Peyer's patch (tissue), 4 donors: ENCODE data around the gene KCNQ1OT1.

Experiments used
- CTCF ChIP-seq, 6 experiments: fragments of 450-650 bp in 4 of 6; fragments of 200-600 bp in 2 of 6; sonication (generic) in 1 of 6; IDR thresholded peaks; one replicate each; pipeline ENCODE4 v1.5.1; 2017 to 2019; ENCODE audit warnings: antibody characterized with exemption in 6 of 6, mild to moderate bottlenecking in 3 of 6, moderate library complexity in 1 of 6
- POLR2A ChIP-seq, 2 donors: fragments of 450-650 bp; IDR thresholded peaks; one replicate each; pipeline ENCODE4 v1.5.1; 2017; ENCODE audit warnings: antibody characterized with exemption in 2 of 2, mild to moderate bottlenecking in 2 of 2, moderate library complexity in 2 of 2

GRCh38 chr11:2691991-2692875 lies 7.6 kb downstream of the KCNQ1OT1 start:
- TF ChIP-seq CTCF (IDR thresholded peaks at IDR 0.05), result peak in 3 of 6 experiments; percentile 12 to 30 (median 29)
- TF ChIP-seq POLR2A (IDR thresholded peaks at IDR 0.05), result no peak
